GM12874 (cell line): ENCODE results near the gene SETSIP.

Source experiments
- TF ChIP-seq, protein P1 (sequence below): IDR thresholded peaks from 2 replicates; pipeline ENCODE4 v1.5.1; 2011; ENCODE audit warnings: low read depth, mild to moderate bottlenecking, control low read depth, low read length, moderate library complexity; ENCODE audit not compliant: insufficient read depth

Gene SETSIP

DNA sequence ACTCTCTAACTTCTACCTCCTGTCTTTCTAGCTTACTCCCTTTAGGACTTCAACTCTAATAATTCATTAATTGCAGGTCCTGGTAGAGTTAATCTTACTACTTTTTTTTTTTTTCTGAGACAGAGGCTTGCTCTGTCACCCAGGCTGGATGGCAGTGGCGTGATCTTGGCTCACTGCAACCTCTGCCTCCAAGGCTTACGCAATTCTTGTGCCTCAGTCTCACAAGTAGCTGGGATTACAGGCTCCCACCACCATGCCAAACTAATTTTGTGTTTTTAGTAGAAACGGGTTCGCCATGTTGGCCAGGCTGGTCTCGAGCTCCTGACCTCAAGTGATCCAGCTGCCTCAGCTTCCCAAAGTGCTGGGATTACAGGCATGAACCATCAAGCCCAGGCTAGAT, 20.7 kb upstream of the SETSIP start:
- TF ChIP-seq, protein P1, sequence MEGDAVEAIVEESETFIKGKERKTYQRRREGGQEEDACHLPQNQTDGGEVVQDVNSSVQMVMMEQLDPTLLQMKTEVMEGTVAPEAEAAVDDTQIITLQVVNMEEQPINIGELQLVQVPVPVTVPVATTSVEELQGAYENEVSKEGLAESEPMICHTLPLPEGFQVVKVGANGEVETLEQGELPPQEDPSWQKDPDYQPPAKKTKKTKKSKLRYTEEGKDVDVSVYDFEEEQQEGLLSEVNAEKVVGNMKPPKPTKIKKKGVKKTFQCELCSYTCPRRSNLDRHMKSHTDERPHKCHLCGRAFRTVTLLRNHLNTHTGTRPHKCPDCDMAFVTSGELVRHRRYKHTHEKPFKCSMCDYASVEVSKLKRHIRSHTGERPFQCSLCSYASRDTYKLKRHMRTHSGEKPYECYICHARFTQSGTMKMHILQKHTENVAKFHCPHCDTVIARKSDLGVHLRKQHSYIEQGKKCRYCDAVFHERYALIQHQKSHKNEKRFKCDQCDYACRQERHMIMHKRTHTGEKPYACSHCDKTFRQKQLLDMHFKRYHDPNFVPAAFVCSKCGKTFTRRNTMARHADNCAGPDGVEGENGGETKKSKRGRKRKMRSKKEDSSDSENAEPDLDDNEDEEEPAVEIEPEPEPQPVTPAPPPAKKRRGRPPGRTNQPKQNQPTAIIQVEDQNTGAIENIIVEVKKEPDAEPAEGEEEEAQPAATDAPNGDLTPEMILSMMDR: no peak

DNA sequence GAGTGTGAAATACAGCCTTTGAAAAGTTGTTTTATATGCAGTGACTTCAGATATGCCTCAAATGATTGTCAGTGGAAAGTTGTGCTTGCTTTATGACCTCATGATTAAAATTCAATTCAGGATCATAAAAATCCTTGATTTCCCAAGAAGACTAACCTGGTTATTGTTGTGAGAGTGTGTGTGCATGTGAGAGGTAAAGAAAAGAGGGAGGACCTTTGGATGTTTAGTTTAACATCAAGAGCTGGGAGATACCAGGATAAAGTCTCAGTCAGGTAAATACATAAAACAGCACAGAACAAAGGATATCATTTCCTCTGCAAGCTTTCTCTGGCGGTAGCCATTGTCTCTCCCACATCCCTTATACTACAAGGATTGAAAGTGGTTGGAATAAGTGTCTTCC, 19.4 kb upstream of the SETSIP start:
- TF ChIP-seq, protein P1: no peak

DNA sequence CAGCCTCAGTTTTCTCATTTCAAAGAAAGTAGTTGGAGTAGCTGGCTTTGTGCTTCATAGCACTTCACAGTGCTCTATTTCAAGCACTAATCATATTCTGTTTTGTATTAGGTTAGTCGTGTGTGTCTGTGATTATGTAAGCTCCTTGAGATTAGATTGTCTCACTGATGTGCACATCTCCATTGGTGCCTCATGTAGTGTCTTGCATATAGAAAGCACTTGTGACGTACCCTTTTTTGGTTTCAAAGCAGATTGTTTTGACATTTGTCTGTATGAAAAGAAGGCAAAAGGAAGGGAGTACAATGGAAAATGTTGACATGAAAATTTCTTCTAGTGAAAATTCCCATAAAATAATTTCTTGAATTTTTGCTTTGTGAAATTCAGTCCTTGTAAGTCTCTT, 18.9 kb upstream of the SETSIP start:
- TF ChIP-seq, protein P1: no peak

DNA sequence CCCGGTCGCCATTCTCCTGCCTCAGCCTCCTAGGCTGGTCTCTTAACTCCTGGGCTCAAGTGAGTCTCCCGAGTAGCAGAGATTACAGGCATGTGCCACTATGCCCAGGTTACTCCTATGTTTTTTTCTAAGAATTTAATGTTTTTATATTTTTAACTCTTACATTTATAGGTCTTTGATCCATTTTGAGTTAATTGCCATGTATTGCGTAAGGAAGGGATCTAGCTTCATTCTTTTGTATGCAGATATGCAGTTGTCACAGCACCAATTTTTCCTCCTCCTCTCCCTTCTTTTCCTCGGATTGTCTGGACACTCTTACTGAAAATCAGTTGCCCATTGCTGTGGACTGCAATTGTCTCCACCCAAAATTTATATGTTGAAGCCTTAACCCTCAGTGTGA, 16.4 kb upstream of the SETSIP start:
- TF ChIP-seq, protein P1: no peak

DNA sequence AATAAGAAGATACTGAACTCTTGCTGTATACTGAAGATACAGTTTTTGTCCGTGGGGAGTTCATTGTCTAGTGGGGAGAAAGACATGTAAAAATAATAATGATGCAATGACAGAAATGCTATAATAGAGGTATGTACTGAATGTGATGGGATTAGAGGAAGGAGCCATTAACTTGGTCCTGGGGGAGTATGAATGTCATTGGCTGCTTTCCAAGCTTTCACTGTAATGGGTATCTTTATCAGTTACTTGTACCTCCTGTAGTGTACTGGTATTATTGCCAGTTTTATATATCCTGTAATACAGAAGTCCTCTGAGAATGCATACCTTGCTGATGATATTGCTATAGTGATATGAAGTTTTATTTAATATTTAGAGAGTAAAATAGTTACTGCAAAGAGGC, 12.3 kb upstream of the SETSIP start:
- TF ChIP-seq, protein P1: no peak

DNA sequence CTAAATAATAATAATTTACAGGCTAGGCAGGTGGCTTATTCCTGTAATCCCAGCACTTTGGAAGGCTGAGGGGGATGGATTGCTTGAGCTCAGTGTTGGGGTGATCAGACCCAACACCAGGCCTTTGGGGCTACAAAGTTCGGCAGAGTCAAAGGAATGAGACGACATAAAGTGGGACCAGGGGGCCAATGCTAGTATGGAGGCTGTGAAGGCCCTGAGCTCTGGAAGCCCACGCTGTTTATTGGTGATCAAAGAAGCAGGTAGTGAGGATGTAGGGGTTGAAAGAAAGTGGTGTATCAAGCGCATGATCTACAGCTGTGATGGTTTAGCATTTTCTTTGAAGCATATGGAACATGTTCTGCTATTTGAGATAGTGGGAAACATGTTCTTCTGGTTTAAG, 10.5 kb upstream of the SETSIP start:
- TF ChIP-seq, protein P1: no peak

DNA sequence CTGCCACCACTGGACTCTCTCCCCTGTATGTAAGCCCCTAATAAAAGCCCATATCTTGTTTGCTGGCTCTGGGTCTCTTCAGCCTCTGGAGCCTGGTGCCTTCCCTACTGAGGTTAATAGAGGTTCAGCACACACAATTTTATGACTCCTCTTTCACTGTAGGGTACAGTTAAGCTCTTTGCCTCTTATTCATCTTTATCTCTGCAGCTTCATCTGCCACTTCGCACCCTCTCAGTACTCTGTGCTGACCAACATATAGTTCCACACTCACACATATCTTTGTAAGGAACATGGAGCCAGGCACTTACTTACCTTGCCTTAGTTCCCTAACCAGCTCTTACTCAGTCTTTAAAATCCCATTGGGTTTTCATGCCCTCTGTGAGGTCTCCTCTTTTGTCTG, 9.4 kb upstream of the SETSIP start:
- TF ChIP-seq, protein P1: no peak

DNA sequence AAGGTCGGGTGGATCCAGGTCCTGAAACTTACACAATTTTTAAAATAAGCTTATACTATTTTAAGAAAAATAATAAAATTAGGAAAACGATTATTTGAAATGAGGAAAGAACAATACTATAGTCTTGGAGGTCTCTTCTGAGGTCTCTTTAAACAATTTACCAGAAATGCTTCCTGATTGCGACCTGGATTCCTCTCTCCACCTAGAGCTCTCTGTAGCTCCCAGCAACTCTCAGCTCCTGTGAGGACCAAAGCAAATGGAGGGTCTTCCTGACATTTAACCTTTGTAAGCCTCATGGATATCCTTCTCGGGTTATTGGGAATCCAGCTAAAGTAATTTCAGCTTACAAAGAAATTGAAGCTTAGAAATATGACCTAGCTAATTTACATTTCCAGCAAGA, 5.8 kb upstream of the SETSIP start:
- TF ChIP-seq, protein P1: no peak
